ENCODE results near the gene SPDYC. TPM values are rescaled to one million over a fixed set of nuclear protein-coding genes. Genes with fewer than 3 reads are reported as not detected.

Gene SPDYC
- not detected in 2 replicates for total RNA-seq

DNA sequence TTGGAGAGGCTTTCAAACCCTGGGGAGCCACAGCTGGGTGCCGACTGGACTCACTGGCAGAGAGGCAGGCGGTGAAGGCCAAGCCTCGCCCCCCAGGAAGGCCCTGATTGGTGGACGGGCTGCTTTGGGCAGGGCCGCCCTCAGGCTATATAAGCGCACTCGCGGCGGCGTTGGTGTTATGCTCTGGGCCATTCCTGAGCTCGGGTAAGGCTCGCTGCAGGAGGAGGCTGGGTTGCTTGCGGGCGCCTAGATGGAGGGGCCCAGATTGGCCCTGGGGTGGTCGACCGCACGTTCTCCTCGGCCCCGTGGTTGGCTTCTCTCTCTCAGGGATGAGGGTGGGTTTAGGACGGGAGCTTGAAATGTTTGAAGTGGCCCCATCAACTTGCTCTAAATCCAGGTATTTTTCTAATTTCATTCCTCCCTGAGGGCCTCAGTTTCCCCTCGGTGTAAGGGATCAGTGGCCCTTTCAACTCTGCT, at the start of gene SPDYC:
Gene SPDYC, plus strand, starts transcription at position 176 of the 477 bp plus-strand sequence. CDS start 1,125 bp downstream, outside the sequence.
- TF ChIP-seq CTCF (conservative IDR thresholded peaks at IDR 0.05; ENCODE audit: low read depth, low read length), result no peak
- H3K4me3 ChIP-seq (ENCODE audit: low read depth, low read length), result no peak within 1 kb of the TSS
- DNase-seq (ENCODE audit: low read depth), result no peak

- DNase-seq (ENCODE audit: low read depth), result no peak
- no peak for TF ChIP-seq CTCF (conservative IDR thresholded peaks at IDR 0.05; ENCODE audit: low read depth, low read length)
- H3K4me3 ChIP-seq (ENCODE audit: low read depth, low read length), result peak overlapping the region; percentile 80
These were observed 49.2 kb upstream of the SPDYC start for GRCh38 chr11:65120831-65121230.

GRCh38 chr11:65121447-65121864, 48.6 kb upstream of the SPDYC start:
- no peak for DNase-seq (ENCODE audit: low read depth)
- no peak for TF ChIP-seq CTCF (conservative IDR thresholded peaks at IDR 0.05; ENCODE audit: low read depth, low read length)
- H3K4me3 ChIP-seq (ENCODE audit: low read depth, low read length), result peak overlapping the region; percentile 80

DNA sequence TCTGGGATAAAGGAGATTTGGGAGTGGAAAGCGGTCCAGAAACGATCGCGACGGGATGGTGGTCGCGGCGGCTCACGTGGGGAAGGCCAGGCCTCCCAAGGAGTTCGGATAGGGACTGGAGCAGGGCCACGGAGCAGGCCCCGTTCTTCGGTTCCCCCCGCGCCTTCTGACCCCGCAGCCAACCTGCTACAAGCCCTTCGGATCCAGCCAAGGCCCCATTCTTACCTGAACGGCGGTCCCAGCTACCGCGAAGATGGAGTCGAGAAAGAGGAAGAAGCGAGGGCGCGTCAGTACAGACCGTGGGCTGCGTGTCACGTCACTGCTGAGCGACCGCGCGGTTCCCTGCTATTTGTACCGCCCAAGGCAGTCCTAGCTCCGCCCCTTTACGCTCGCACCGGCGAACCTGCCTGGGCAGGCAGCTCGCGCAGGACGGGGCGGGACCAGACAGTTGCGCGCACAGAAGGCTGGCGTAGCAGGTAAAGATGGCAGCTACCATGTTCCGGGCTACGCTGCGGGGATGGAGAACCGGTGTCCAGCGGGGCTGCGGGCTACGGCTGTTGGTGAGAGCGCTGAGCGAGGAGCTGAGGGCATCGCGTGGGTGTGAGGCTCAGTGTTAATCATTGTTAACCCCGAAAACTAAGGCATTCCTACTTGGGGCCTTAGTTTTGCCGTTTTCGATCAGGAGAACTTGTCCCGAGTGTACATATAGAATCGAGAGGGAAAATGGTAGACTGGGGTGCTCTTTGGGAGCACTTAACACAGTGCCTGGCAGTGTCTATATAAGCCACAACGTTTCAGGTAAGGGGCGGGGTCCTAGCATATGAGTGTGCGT, 48.0 kb upstream of the SPDYC start, which contains the start of the genes FAU and MRPL49:
Gene FAU, minus strand, starts transcription at position 270 of the 832 bp plus-strand sequence. CDS start 321 bp downstream, outside the sequence.
Gene MRPL49, plus strand, starts transcription at position 457 of the 832 bp plus-strand sequence. Its CDS starts 26 bp downstream, at position 483.
- H3K4me3 ChIP-seq (ENCODE audit: low read depth, low read length), result peak within 1 kb of the TSS; percentile 80
- no peak for TF ChIP-seq CTCF (conservative IDR thresholded peaks at IDR 0.05; ENCODE audit: low read depth, low read length)
- no peak for DNase-seq (ENCODE audit: low read depth)

DNA sequence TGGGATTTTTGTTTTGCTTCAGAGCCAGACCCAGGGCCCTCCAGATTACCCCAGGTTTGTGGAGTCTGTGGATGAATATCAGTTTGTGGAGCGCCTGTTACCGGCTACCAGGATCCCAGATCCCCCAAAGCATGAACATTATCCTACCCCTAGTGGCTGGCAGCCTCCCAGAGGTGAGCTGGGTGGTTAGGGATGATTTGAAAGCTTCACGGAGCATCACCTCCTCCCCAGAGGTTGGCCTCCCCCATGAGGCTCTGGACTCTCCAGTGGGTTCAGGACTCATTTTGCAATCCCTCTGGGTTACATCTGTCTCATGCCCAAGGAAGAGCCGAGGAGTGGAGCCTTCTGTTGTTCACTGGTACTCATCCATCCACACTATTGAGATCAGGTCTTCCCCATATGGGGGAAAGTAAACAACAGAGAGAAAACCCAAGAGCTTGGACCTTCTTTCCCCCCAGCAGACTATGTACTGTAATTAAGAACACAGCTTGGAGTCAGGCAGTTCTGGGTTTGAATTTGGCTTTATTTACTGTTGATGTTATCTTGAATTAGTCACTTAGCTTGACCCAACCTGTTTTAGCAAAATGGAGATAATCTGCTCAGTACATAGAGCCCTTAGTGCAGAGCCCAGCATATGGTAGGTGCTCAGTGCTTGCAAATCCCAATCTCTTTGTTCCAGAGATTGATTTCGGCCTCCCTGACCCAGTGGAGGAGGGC, 45.4 kb upstream of the SPDYC start:
- no peak for TF ChIP-seq CTCF (conservative IDR thresholded peaks at IDR 0.05; ENCODE audit: low read depth, low read length)
- DNase-seq (ENCODE audit: low read depth), result no peak
- H3K4me3 ChIP-seq (ENCODE audit: low read depth, low read length), result no peak overlapping the region

- no peak for DNase-seq (ENCODE audit: low read depth)
- no peak overlapping the region for H3K4me3 ChIP-seq (ENCODE audit: low read depth, low read length)
- TF ChIP-seq CTCF (conservative IDR thresholded peaks at IDR 0.05; ENCODE audit: low read depth, low read length), result no peak
These were observed 44.6 kb upstream of the SPDYC start for GRCh38 chr11:65125197-65126056.
